Calu3 (cell line): ENCODE measurements around the gene SLC23A3. TPM values are rescaled to one million over a fixed set of nuclear protein-coding genes. Genes with fewer than 3 reads are reported as not detected.
"Not testable (repeated sequence)": the region's sequence is repeated elsewhere in the genome, so short reads cannot be mapped to it uniquely, and the experiment has no call there.

Source experiments
- BruUV-seq: library from RNA; stranded (reverse); fragments of 400-500 nt; replicated peaks from 2 replicates; lab custom pipeline; 2021; lab: Mats Ljungman, UMichigan
- CTCF ChIA-PET: fragments of 300-600 bp; sonication (Branson Sonifier 250); formaldehyde crosslinking; loops from one replicate; lab custom pipeline; 2022; ENCODE audit warnings: antibody characterized with exemption; lab: Charles Lee
- DNase-seq: peaks from one replicate; pipeline ENCODE4 v3.0.0; 2022
- H3K27ac Mint-ChIP-seq: one replicate; pipeline ENCODE4 v1.8.0; 2022; ENCODE audit warnings: mixed read lengths; ENCODE audit not compliant: unreplicated experiment
- H3K27me3 Mint-ChIP-seq: one replicate; pipeline ENCODE4 v1.8.0; 2022; ENCODE audit warnings: mixed read lengths; ENCODE audit not compliant: unreplicated experiment
- H3K36me3 Mint-ChIP-seq: one replicate; pipeline ENCODE4 v1.8.0; 2022; ENCODE audit warnings: mild to moderate bottlenecking, moderate library complexity, mixed read lengths; ENCODE audit not compliant: insufficient read depth, unreplicated experiment
- H3K4me1 Mint-ChIP-seq: one replicate; pipeline ENCODE4 v1.8.0; 2022; ENCODE audit warnings: mild to moderate bottlenecking, low read depth, mixed read lengths; ENCODE audit not compliant: unreplicated experiment
- H3K4me3 Mint-ChIP-seq: one replicate; pipeline ENCODE4 v1.8.0; 2022; ENCODE audit warnings: mild to moderate bottlenecking, low read depth, moderate library complexity, mixed read lengths; ENCODE audit not compliant: unreplicated experiment
- H3K9me3 Mint-ChIP-seq: one replicate; pipeline ENCODE4 v1.8.0; 2022; ENCODE audit warnings: low read depth, mixed read lengths; ENCODE audit not compliant: unreplicated experiment
- CTCF ChIP-seq: fragments of 200-600 bp; IDR thresholded peaks from one replicate; pipeline ENCODE4 v1.8.0; 2022; ENCODE audit warnings: antibody characterized with exemption; ENCODE audit not compliant: unreplicated experiment
- intact Hi-C: fragments of 100-400 bp; cut with micrococcal nuclease; formaldehyde crosslinking; loops from one replicate; pipeline ENCODE4 v1.10.0; 2022; ENCODE audit not compliant: unreplicated experiment
- total RNA-seq: library from RNA; stranded (reverse); gene quantifications from 2 replicates; pipeline ENCODE4 v1.2.3, GENCODE V29; 2022

Gene SLC23A3
- total RNA-seq, 1 experiment from 2014 or later: 4.4 TPM

- Mint-ChIP-seq H3K27me3 (no peaks in the 10 kb centered on the region), H3K4me3 (peak within 1 kb of the TSS; percentile 84), H3K36me3 (peaks cover 24% of the 10 kb centered on the region), H3K4me1 (peaks cover 8% of the 10 kb centered on the region), H3K27ac (peak within 1 kb of the TSS; percentile 77), H3K9me3 (no peaks in the 10 kb centered on the region)
- no peak for TF ChIP-seq CTCF
- DNase-seq: peak; percentile 97
- BruUV-seq: TSS peak; percentile 90
- intact Hi-C loops: no loop called here
- CTCF ChIA-PET: interaction anchor here (0.6 to 1.2 kb wide), 3 partner anchors 11 to 48 kb away, joined by 3 to 6 read pairs (median 4); partner anchors contain the start of genes CNPPD1 and TUBA4A
Observed at GRCh38 chr2:219206328-219207133, 36.7 kb upstream of the SLC23A3 start, which contains the start of gene ZFAND2B. Gene ZFAND2B (plus strand): TSS chr2:219206782. CDS start chr2:219206988, 206 bp downstream.

- H3K27ac Mint-ChIP-seq: peak overlapping the region; percentile 77
- no peaks in the 10 kb centered on the region for H3K27me3 Mint-ChIP-seq
- BruUV-seq: no TSS peak
- DNase-seq: no peak
- H3K4me1 Mint-ChIP-seq: peaks cover 8% of the 10 kb centered on the region
- intact Hi-C loops: no loop called here
- peaks cover 24% of the 10 kb centered on the region for H3K36me3 Mint-ChIP-seq
- H3K9me3 Mint-ChIP-seq: no peaks in the 10 kb centered on the region
- CTCF ChIA-PET: interaction anchor here (0.9 to 1.2 kb wide), 2 partner anchors 30 to 48 kb away, joined by 4 to 6 read pairs; partner anchors contain the start of genes CNPPD1 and TUBA4A
- TF ChIP-seq CTCF: no peak
- peak overlapping the region; percentile 84 for H3K4me3 Mint-ChIP-seq
Observed at GRCh38 chr2:219205981-219206327, 36.1 kb upstream of the SLC23A3 start.

GRCh38 chr2:219205165-219205538, 35.3 kb upstream of the SLC23A3 start:
- intact Hi-C loops: no loop called here
- BruUV-seq: no TSS peak
- no peak overlapping the region for H3K4me3 Mint-ChIP-seq
- H3K9me3 Mint-ChIP-seq: no peaks in the 10 kb centered on the region
- H3K27ac Mint-ChIP-seq: no peak overlapping the region
- no peak for TF ChIP-seq CTCF
- peaks cover 24% of the 10 kb centered on the region for H3K36me3 Mint-ChIP-seq
- H3K4me1 Mint-ChIP-seq: peaks cover 8% of the 10 kb centered on the region
- no peaks in the 10 kb centered on the region for H3K27me3 Mint-ChIP-seq
- DNase-seq: no peak
- CTCF ChIA-PET: no interaction called here

GRCh38 chr2:219204425-219205164, 34.8 kb upstream of the SLC23A3 start:
- H3K27ac Mint-ChIP-seq: no peak overlapping the region
- peaks cover 8% of the 10 kb centered on the region for H3K4me1 Mint-ChIP-seq
- H3K36me3 Mint-ChIP-seq: peaks cover 24% of the 10 kb centered on the region
- H3K4me3 Mint-ChIP-seq: no peak overlapping the region
- H3K9me3 Mint-ChIP-seq: no peaks in the 10 kb centered on the region
- CTCF ChIA-PET: no interaction called here
- no peak for DNase-seq
- TF ChIP-seq CTCF: no peak
- intact Hi-C loops: no loop called here
- BruUV-seq: no TSS peak
- peaks cover 5% of the 10 kb centered on the region for H3K27me3 Mint-ChIP-seq

- DNase-seq, H3K27ac Mint-ChIP-seq, intact Hi-C loops, H3K4me3 Mint-ChIP-seq, H3K36me3 Mint-ChIP-seq, H3K9me3 Mint-ChIP-seq, H3K4me1 Mint-ChIP-seq, CTCF ChIA-PET, BruUV-seq: not testable (repeated sequence)
- H3K27me3 Mint-ChIP-seq: peaks cover 16% of the 10 kb centered on the region
Observed at GRCh38 chr2:219201331-219201730, 31.5 kb upstream of the SLC23A3 start.

GRCh38 chr2:219200502-219201326, 30.9 kb upstream of the SLC23A3 start:
- H3K27ac Mint-ChIP-seq, H3K4me1 Mint-ChIP-seq, DNase-seq, BruUV-seq, CTCF ChIA-PET, intact Hi-C loops, H3K36me3 Mint-ChIP-seq, H3K9me3 Mint-ChIP-seq, H3K4me3 Mint-ChIP-seq: not testable (repeated sequence)
- H3K27me3 Mint-ChIP-seq: peaks cover 20% of the 10 kb centered on the region
